ENCODE measurements around the gene NEDD4.

GRCh38 chr15:55823191-55823670 lies 170.2 kb downstream of the NEDD4 start:
- TF ChIP-seq, protein P1, sequence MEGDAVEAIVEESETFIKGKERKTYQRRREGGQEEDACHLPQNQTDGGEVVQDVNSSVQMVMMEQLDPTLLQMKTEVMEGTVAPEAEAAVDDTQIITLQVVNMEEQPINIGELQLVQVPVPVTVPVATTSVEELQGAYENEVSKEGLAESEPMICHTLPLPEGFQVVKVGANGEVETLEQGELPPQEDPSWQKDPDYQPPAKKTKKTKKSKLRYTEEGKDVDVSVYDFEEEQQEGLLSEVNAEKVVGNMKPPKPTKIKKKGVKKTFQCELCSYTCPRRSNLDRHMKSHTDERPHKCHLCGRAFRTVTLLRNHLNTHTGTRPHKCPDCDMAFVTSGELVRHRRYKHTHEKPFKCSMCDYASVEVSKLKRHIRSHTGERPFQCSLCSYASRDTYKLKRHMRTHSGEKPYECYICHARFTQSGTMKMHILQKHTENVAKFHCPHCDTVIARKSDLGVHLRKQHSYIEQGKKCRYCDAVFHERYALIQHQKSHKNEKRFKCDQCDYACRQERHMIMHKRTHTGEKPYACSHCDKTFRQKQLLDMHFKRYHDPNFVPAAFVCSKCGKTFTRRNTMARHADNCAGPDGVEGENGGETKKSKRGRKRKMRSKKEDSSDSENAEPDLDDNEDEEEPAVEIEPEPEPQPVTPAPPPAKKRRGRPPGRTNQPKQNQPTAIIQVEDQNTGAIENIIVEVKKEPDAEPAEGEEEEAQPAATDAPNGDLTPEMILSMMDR (IDR thresholded peaks at IDR 0.05): no peak
- no peak for TF ChIP-seq POLR2A (IDR thresholded peaks at IDR 0.05)

Data from lower leg skin (tissue), 3 donors.